GM21786 (cell line): Measurements from ENCODE around the gene ZSCAN31.
"Not testable (repeated sequence)": the region's sequence is repeated elsewhere in the genome, so short reads cannot be mapped to it uniquely, and the experiment has no call there.

Source experiments
- ATAC-seq: cut with Tn5 transposase; IDR thresholded peaks from one replicate; pipeline ENCODE4 v1.9.1; 2021; ENCODE audit not compliant: unreplicated experiment

Gene ZSCAN31

GRCh38 chr6:28335564-28336283 lies at the start of gene ZSCAN31:
TSS of gene ZSCAN31 (minus strand) at chr6:28336148. CDS start at chr6:28329683, 6,465 bp downstream.
- peak; percentile 76 for ATAC-seq

DNA sequence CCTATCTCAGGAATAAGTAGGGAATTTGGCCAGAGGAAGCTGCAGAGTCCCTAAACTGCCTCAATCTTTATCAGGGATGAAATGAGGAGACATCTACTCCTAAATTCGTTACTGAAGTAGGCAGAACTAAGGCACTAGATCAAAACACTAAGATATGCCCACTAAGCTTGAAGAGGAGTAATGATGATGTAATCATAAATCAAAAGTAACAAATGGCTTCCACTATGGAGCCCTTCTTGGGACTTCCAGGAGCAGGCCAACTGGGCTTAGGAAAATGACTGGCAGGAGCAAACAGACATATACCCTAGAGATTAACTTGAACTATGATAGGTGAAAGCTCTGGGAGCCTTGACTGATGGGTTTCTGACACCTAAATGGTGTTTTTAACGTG lies 48.2 kb upstream of the ZSCAN31 start:
- ATAC-seq = no peak

GRCh38 chr6:28383235-28384142 lies 47.5 kb upstream of the ZSCAN31 start:
- peak; percentile 85 for ATAC-seq

DNA sequence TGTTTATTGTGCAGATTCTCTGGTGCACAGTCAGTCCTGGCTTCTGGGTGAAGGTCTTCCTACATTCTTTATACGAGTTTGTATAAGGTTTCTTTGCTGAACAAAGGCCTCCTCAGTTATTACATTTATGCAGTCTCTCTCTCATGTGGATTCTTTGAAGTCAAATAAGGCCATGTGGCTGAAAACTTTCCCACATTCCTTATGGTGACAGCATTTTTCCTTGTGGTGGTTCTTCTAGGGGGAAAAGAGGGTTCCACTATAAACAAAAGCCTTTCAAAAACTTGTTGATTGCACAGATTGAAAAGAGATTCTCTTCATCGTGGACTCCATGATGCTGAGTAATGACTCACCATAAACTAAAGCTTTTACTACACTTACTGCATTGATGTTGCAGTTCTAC lies 44.4 kb upstream of the ZSCAN31 start:
- ATAC-seq = no peak

- ATAC-seq = no peak
Observed at GRCh38 chr6:28378644-28379043, 42.7 kb upstream of the ZSCAN31 start.

- ATAC-seq = no peak
Observed at GRCh38 chr6:28377879-28378278, 41.9 kb upstream of the ZSCAN31 start.

DNA sequence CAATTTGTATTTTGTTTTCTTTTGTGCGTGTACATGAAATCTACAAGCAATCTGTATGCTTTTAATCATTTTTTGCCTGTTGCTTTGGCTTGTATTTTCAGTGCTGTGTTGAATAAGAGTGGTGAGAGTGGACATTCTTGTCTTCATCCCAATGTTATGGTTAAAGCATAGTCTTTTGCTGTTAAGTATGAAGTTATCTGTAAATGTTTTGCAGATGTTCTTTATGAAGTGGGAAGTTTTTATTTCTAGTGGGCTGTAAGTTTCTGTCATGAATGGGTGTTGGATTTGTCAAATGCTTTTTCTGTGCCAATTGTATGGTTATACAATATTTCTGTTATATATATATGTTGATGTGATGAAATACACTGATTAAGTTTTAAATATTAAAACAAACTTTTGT lies 38.0 kb upstream of the ZSCAN31 start:
- ATAC-seq = no peak

- ATAC-seq = peak; percentile 74
Observed at GRCh38 chr6:28371706-28372451, 35.9 kb upstream of the ZSCAN31 start.

DNA sequence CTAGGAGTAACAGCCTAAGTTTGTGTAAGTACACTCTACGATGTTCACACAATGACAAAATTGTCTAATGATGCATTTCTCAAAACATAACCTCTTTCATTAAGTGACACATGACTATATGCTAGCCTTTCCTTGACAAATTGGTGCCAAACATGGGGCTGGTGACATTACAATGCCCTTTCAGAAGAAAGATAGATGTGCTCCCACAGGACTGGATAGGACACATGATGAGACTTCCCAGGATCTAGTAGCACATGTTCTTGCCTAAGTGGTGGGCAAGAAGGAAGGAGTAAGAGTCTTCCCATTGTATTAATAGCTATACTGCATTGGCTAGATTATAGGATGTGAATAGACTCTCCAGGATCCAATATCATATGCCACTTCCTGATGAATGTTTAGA lies 35.3 kb upstream of the ZSCAN31 start:
- no peak for ATAC-seq

DNA sequence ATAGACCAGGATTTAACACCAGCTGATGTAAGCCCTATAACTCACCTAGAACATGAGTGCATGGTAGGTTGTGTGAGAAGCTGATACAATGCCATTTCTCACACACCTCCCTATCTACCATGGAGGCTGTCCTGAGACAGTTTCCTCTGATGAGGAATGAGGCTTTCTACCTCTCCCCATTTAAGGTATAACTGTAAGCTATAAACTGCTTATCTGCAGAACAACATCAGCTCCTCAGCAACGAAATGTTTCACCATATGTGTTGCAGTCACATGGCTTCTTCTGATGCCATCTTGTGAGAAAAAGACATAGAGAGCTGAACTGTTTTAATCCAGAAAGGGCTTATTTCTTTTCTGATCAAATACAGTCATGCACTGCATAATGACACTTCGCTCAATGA lies 34.5 kb upstream of the ZSCAN31 start:
- no peak for ATAC-seq

DNA sequence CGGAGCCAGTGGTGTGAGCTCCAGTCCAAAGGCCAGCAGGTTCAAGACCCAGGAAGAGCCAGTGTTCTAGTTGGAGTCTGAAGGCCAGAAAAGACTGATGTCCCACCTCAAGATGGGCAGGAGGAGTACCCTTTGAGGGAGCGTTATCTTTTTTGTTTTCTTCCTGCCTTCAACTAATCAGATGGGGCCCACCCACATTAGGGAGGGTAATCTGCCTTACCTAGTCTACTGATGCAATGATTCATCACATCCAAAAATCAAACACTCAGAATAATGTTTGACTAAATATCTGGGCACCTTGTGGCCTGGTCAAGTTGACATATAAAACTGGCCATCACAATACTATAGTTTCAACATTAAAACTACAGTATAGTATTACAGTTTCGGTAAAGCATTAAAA lies 33.5 kb upstream of the ZSCAN31 start:
- no peak for ATAC-seq

DNA sequence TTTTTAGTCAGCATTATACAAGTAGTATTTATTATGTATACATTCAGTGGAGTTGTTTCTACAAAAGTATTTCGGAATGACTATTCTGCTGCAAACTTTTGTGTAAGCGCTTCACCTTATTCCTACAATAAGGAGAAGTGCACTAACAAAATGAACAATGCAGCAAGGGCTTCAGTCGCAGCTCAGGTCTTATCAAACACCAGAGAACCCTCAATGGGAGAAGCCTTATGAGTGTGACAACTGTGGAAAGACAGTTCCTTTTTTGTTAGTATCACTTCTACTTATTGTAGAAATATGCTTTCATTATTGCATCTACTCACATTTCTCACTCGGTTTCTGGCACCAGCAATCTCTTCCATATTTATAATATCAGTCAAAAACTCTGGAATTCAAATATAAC lies 32.6 kb upstream of the ZSCAN31 start:
- ATAC-seq = peak; percentile 75

GRCh38 chr6:28365590-28365989 lies 29.6 kb upstream of the ZSCAN31 start:
- ATAC-seq = not testable (repeated sequence)

GRCh38 chr6:28360961-28361360 lies 25.0 kb upstream of the ZSCAN31 start:
- ATAC-seq = no peak

- ATAC-seq = not testable (repeated sequence)
Observed at GRCh38 chr6:28359562-28359961, 23.6 kb upstream of the ZSCAN31 start.

GRCh38 chr6:28357036-28357435 lies 21.1 kb upstream of the ZSCAN31 start:
- no peak for ATAC-seq

- ATAC-seq = no peak
Observed at GRCh38 chr6:28356666-28357020, 20.7 kb upstream of the ZSCAN31 start.

GRCh38 chr6:28355743-28356665 lies 20.1 kb upstream of the ZSCAN31 start:
- ATAC-seq = peak; percentile 57

DNA sequence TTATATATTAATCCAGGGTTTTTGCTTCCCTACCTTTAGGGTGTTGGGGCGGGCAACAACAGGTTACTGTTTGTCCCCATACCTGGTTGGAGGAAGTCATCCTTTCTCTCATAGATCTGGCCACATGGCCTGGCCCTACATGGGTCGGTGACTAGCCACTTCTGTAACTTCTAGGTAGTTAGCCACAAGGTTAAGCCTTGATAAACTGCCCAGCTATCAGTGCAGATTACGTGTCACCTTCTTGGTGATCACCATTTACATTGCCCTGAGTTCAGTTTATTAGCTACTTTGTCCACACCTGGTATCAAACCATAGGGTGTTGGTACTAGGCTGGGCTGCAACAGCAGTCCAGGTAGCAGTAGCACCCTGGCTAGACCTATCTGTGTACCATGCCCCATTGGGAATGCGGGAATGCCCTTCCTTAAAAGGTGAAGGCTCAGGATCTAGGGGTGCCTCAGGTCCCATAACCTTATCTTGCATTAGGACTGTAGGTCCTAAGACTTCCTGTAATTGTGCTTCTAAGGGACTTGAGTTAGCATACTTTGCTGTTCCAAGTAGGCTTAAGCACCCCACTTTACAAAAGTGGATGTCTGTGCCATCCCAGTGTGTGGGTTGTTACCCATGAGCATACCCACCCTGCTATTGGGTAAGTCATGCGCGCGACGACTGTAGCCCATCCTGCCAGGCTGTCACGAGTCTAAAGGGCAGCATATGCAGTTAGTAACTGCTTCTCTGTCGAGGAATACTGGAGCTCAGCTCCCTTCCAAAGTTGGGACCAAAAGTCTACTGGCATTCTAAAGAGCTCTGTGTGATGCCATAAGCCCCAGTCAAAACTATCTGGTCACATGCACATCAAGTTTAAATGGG lies 19.0 kb upstream of the ZSCAN31 start:
- ATAC-seq = no peak
